Testis (tissue), 2 donors: ENCODE results near the gene RAB3C.

Experiments used
- CTCF ChIP-seq, 3 experiments: fragments of 450-650 bp in 2 of 3; fragments of 200-600 bp in 1 of 3; sonication (generic) in 1 of 3; IDR thresholded peaks; one replicate each; pipeline ENCODE4 v1.5.1; 2016 to 2019; ENCODE audit warnings: antibody characterized with exemption in 3 of 3, mild to moderate bottlenecking in 2 of 3, moderate library complexity in 1 of 3
- POLR2A ChIP-seq: fragments of 450-650 bp; IDR thresholded peaks from one replicate; pipeline ENCODE4 v1.6.1; 2017; ENCODE audit warnings: antibody characterized with exemption, mild to moderate bottlenecking, moderate library complexity

- no peak for TF ChIP-seq CTCF (IDR thresholded peaks at IDR 0.05)
- TF ChIP-seq POLR2A, result no peak
These were observed 169.2 kb downstream of the RAB3C start for GRCh38 chr5:58752104-58752503.
